Measurements from ENCODE around the gene KHDC4. TPM values are rescaled to one million over a fixed set of nuclear protein-coding genes. Genes with fewer than 3 reads are reported as not detected.

Gene KHDC4
- total and polyA plus RNA-seq, 4 donors, result 8.4 to 32.6 (median 14.8) TPM

DNA sequence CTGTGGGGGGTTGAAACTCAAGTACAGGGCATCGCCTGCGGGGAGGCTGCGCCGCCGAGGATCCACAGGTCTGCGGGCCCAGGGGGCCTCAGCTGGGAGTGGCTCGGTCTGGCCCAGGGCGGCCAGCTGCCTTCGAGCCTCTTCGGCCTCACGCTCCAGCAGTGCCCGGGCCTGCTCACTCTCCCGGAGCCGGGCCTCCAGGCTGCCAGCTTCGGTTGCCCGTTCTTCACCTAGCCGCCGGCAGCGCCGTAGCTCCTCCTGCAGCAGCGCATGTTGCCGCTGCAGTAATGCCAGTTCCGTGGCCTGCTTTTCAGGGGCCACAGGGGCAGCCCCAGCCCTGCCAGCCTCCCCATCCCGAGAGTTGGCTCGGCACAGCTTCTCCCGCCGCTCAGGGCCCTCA, 16.6 kb upstream of the KHDC4 start:
- H3K9ac ChIP-seq (ENCODE audit: low read depth in 1 of 2, low read length in 2 of 2), result no peak overlapping the region
- H3K4me1 ChIP-seq (ENCODE audit: control insufficient read depth in 4 of 4, insufficient read depth in 4 of 4, low read length in 3 of 4), result no peaks in the 10 kb centered on the region
- no peak overlapping the region for H3K27ac ChIP-seq (ENCODE audit: low read depth in 1 of 2, low read length in 2 of 2)
- H3K4me3 ChIP-seq (ENCODE audit: low read depth in 1 of 3, low read length in 3 of 3), result no peak overlapping the region
- no peak for DNase-seq (ENCODE audit: low spot score)
- WGBS, result 97% methylated on average over 27 of the region's 27 CpGs
- no peaks in the 10 kb centered on the region for H3K27me3 ChIP-seq (ENCODE audit: control insufficient read depth in 4 of 4, insufficient read depth in 4 of 4, low read length in 3 of 4)
- no peaks in the 10 kb centered on the region for H3K9me3 ChIP-seq (ENCODE audit: control insufficient read depth in 4 of 4, low read length in 3 of 4)
- peaks cover 2 to 27% (median 14%) of the 10 kb centered on the region in 4 donors for H3K36me3 ChIP-seq (ENCODE audit: control insufficient read depth in 4 of 4, insufficient read depth in 3 of 4, low read depth in 1 of 4, low read length in 3 of 4)
- TF ChIP-seq GABPA (IDR thresholded peaks at IDR 0.05 in 1 of 2, conservative IDR thresholded peaks at IDR 0.05 in 1 of 2), result no peak
- no peak for TF ChIP-seq JUND (IDR thresholded peaks at IDR 0.05)
- no peak for TF ChIP-seq FOXA2 (IDR thresholded peaks at IDR 0.05)
- no peak for TF ChIP-seq NR2F2 (IDR thresholded peaks at IDR 0.05)
- no peak for TF ChIP-seq TAF1 (conservative IDR thresholded peaks at IDR 0.05)
- TF ChIP-seq HNF4G (IDR thresholded peaks at IDR 0.05), result no peak
- TF ChIP-seq, protein P1, sequence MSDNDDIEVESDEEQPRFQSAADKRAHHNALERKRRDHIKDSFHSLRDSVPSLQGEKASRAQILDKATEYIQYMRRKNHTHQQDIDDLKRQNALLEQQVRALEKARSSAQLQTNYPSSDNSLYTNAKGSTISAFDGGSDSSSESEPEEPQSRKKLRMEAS (IDR thresholded peaks at IDR 0.05), result no peak
- TF ChIP-seq, protein P2, sequence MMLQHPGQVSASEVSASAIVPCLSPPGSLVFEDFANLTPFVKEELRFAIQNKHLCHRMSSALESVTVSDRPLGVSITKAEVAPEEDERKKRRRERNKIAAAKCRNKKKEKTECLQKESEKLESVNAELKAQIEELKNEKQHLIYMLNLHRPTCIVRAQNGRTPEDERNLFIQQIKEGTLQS (IDR thresholded peaks at IDR 0.05), result no peak
- TF ChIP-seq, protein P3, sequence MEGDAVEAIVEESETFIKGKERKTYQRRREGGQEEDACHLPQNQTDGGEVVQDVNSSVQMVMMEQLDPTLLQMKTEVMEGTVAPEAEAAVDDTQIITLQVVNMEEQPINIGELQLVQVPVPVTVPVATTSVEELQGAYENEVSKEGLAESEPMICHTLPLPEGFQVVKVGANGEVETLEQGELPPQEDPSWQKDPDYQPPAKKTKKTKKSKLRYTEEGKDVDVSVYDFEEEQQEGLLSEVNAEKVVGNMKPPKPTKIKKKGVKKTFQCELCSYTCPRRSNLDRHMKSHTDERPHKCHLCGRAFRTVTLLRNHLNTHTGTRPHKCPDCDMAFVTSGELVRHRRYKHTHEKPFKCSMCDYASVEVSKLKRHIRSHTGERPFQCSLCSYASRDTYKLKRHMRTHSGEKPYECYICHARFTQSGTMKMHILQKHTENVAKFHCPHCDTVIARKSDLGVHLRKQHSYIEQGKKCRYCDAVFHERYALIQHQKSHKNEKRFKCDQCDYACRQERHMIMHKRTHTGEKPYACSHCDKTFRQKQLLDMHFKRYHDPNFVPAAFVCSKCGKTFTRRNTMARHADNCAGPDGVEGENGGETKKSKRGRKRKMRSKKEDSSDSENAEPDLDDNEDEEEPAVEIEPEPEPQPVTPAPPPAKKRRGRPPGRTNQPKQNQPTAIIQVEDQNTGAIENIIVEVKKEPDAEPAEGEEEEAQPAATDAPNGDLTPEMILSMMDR (IDR thresholded peaks at IDR 0.05; ENCODE audit: low read depth, low read length, missing input control), result no peak
- TF ChIP-seq EGR1 (IDR thresholded peaks at IDR 0.05; ENCODE audit: low read depth in 2 of 2), result no peak
- TF ChIP-seq RXRA (IDR thresholded peaks at IDR 0.05), result no peak
- no peak for TF ChIP-seq FOXA1 (IDR thresholded peaks at IDR 0.05)
- TF ChIP-seq, protein P4, sequence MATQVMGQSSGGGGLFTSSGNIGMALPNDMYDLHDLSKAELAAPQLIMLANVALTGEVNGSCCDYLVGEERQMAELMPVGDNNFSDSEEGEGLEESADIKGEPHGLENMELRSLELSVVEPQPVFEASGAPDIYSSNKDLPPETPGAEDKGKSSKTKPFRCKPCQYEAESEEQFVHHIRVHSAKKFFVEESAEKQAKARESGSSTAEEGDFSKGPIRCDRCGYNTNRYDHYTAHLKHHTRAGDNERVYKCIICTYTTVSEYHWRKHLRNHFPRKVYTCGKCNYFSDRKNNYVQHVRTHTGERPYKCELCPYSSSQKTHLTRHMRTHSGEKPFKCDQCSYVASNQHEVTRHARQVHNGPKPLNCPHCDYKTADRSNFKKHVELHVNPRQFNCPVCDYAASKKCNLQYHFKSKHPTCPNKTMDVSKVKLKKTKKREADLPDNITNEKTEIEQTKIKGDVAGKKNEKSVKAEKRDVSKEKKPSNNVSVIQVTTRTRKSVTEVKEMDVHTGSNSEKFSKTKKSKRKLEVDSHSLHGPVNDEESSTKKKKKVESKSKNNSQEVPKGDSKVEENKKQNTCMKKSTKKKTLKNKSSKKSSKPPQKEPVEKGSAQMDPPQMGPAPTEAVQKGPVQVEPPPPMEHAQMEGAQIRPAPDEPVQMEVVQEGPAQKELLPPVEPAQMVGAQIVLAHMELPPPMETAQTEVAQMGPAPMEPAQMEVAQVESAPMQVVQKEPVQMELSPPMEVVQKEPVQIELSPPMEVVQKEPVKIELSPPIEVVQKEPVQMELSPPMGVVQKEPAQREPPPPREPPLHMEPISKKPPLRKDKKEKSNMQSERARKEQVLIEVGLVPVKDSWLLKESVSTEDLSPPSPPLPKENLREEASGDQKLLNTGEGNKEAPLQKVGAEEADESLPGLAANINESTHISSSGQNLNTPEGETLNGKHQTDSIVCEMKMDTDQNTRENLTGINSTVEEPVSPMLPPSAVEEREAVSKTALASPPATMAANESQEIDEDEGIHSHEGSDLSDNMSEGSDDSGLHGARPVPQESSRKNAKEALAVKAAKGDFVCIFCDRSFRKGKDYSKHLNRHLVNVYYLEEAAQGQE (IDR thresholded peaks at IDR 0.05), result no peak
- TF ChIP-seq, protein P5, sequence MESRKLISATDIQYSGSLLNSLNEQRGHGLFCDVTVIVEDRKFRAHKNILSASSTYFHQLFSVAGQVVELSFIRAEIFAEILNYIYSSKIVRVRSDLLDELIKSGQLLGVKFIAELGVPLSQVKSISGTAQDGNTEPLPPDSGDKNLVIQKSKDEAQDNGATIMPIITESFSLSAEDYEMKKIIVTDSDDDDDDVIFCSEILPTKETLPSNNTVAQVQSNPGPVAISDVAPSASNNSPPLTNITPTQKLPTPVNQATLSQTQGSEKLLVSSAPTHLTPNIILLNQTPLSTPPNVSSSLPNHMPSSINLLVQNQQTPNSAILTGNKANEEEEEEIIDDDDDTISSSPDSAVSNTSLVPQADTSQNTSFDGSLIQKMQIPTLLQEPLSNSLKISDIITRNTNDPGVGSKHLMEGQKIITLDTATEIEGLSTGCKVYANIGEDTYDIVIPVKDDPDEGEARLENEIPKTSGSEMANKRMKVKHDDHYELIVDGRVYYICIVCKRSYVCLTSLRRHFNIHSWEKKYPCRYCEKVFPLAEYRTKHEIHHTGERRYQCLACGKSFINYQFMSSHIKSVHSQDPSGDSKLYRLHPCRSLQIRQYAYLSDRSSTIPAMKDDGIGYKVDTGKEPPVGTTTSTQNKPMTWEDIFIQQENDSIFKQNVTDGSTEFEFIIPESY (IDR thresholded peaks at IDR 0.05), result no peak

DNA sequence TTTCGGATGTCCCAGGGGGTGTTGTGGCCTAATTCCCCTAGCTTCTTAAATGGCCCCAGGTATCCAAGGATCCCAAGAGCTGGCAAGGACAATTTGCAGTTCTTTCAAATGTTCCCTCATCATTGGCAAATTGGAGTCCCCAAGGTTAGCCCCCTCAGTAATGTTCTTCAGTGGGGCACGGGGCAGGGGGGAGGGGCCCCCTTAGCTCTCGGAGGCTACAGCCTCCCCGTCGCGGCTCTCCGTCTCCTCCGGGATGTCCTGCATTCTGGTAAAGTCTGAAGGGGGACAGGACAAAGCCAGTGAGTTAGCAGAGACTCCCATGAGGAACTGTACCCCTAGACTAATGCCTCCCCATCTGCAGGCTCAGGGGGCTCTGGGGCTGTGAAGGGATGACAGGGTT, 13.5 kb upstream of the KHDC4 start:
- Histone ChIP-seq H3K27me3 (ENCODE audit: control insufficient read depth in 4 of 4, insufficient read depth in 4 of 4, low read length in 3 of 4) (no peaks in the 10 kb centered on the region), H3K27ac (ENCODE audit: low read depth in 1 of 2, low read length in 2 of 2) (no peak overlapping the region), H3K4me1 (ENCODE audit: control insufficient read depth in 4 of 4, insufficient read depth in 4 of 4, low read length in 3 of 4) (peaks cover 0 to 10% (median 0%) of the 10 kb centered on the region in 4 donors), H3K9ac (ENCODE audit: low read depth in 1 of 2, low read length in 2 of 2) (no peak overlapping the region), H3K9me3 (ENCODE audit: control insufficient read depth in 4 of 4, low read length in 3 of 4) (no peaks in the 10 kb centered on the region), H3K36me3 (ENCODE audit: control insufficient read depth in 4 of 4, insufficient read depth in 3 of 4, low read depth in 1 of 4, low read length in 3 of 4) (peaks cover 0 to 24% (median 13%) of the 10 kb centered on the region in 4 donors), H3K4me3 (ENCODE audit: low read depth in 1 of 3, low read length in 3 of 3) (no peak overlapping the region)
- 94% methylated on average over 8 of the region's 8 CpGs for WGBS
- DNase-seq (ENCODE audit: low spot score), result no peak
- TF ChIP-seq RXRA (IDR thresholded peaks at IDR 0.05) (no peak), RAD21 (IDR thresholded peaks at IDR 0.05) (no peak), TAF1 (conservative IDR thresholded peaks at IDR 0.05) (no peak), YY1 (IDR thresholded peaks at IDR 0.05) (no peak), HNF4A (conservative IDR thresholded peaks at IDR 0.05) (no peak), SP1 (IDR thresholded peaks at IDR 0.05) (no peak), FOXA2 (IDR thresholded peaks at IDR 0.05) (no peak), GABPA (IDR thresholded peaks at IDR 0.05 in 1 of 2, conservative IDR thresholded peaks at IDR 0.05 in 1 of 2) (no peak), NR2F2 (IDR thresholded peaks at IDR 0.05) (no peak), EGR1 (IDR thresholded peaks at IDR 0.05; ENCODE audit: low read depth in 2 of 2) (no peak), HNF4G (IDR thresholded peaks at IDR 0.05) (no peak)
- TF ChIP-seq, protein P1 (IDR thresholded peaks at IDR 0.05), result no peak
- TF ChIP-seq, protein P5 (IDR thresholded peaks at IDR 0.05), result no peak
- TF ChIP-seq, protein P2 (IDR thresholded peaks at IDR 0.05), result no peak
- TF ChIP-seq, protein P3 (IDR thresholded peaks at IDR 0.05; ENCODE audit: low read depth, low read length, missing input control), result no peak
